ENCODE data around the gene CMTM7. TPM values are rescaled to one million over a fixed set of nuclear protein-coding genes. Genes with fewer than 3 reads are reported as not detected.
A peak's percentile ranks its signal among the peaks of the same experiment; 100 is the strongest.

Gene CMTM7
- total RNA-seq, 1 experiment from 2014 or later, result 62.6 TPM

DNA sequence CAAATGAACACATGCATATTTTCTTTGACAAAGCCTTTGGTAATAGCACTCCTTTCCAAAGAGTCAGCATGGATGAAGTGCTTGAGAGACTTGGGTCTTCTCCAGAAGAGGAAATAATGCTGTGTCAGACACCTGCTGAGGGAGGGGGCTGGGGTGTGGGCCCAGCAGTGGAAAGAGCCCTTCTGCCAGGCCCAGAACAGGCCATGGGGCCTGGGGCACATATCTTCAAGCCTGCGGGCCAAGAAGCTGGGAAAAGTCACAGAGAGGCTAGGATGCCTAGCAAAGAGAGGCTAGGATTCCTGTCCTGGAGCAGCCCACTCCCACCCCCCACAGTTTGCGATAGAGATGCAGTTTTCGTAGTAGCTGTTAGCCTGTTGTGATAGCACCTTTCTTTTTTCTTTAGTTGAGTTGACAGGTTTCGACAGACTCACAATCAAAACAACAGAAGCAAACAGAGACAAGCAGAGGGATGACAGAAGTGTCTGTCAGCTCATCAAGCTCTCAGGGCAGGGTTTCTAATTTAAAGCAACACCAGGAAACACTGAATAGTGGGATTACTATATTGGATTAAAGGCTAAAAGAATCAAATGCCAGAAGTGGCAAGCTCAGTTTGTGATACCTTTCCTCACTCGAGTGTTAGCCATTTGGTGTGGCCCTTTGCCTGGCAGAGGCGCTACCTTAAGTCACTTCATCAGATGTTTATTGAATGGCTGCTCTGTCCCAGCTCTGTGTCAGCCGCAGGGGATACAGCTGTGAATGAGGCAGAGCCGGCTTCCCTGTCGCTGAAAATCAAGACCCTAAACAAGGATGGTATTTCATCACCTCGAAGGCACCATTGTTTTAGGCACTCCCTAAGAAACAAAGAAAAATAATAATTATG is 19.0 kb downstream of the CMTM7 start:
- H3K36me3 ChIP-seq (ENCODE audit: control insufficient read depth in 1 of 2, insufficient read depth in 2 of 2, low read length in 2 of 2), result no peaks in the 10 kb centered on the region
- H2AFZ ChIP-seq (ENCODE audit: low read depth, low read length, poor library complexity, severe bottlenecking), result no peak overlapping the region
- peaks cover 96% of the 10 kb centered on the region for H3K79me2 ChIP-seq (ENCODE audit: insufficient read depth, low read length)
- TF ChIP-seq POLR2AphosphoS5 (IDR thresholded peaks at IDR 0.05; ENCODE audit: low read depth, low read length) (no peak), SIN3A (IDR thresholded peaks at IDR 0.05; ENCODE audit: low read depth) (no peak), ZNF274 (IDR thresholded peaks at IDR 0.05; ENCODE audit: low read depth, low read length) (no peak), SRF (IDR thresholded peaks at IDR 0.05; ENCODE audit: low read depth) (no peak), SP1 (IDR thresholded peaks at IDR 0.05; ENCODE audit: low read depth) (no peak), JUND (IDR thresholded peaks at IDR 0.05) (no peak), EZH2 (IDR thresholded peaks at IDR 0.05) (no peak), ZFX (IDR thresholded peaks at IDR 0.05) (no peak), FOSL1 (IDR thresholded peaks at IDR 0.05; ENCODE audit: low read depth) (no peak), CBX3 (IDR thresholded peaks at IDR 0.05; ENCODE audit: low read depth) (no peak)
- TF ChIP-seq, protein P1, sequence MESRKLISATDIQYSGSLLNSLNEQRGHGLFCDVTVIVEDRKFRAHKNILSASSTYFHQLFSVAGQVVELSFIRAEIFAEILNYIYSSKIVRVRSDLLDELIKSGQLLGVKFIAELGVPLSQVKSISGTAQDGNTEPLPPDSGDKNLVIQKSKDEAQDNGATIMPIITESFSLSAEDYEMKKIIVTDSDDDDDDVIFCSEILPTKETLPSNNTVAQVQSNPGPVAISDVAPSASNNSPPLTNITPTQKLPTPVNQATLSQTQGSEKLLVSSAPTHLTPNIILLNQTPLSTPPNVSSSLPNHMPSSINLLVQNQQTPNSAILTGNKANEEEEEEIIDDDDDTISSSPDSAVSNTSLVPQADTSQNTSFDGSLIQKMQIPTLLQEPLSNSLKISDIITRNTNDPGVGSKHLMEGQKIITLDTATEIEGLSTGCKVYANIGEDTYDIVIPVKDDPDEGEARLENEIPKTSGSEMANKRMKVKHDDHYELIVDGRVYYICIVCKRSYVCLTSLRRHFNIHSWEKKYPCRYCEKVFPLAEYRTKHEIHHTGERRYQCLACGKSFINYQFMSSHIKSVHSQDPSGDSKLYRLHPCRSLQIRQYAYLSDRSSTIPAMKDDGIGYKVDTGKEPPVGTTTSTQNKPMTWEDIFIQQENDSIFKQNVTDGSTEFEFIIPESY (IDR thresholded peaks at IDR 0.05; ENCODE audit: extremely low read depth, insufficient replicate concordance, low read length), result no peak
- TF ChIP-seq, protein P2, sequence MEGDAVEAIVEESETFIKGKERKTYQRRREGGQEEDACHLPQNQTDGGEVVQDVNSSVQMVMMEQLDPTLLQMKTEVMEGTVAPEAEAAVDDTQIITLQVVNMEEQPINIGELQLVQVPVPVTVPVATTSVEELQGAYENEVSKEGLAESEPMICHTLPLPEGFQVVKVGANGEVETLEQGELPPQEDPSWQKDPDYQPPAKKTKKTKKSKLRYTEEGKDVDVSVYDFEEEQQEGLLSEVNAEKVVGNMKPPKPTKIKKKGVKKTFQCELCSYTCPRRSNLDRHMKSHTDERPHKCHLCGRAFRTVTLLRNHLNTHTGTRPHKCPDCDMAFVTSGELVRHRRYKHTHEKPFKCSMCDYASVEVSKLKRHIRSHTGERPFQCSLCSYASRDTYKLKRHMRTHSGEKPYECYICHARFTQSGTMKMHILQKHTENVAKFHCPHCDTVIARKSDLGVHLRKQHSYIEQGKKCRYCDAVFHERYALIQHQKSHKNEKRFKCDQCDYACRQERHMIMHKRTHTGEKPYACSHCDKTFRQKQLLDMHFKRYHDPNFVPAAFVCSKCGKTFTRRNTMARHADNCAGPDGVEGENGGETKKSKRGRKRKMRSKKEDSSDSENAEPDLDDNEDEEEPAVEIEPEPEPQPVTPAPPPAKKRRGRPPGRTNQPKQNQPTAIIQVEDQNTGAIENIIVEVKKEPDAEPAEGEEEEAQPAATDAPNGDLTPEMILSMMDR (IDR thresholded peaks at IDR 0.05 in 2 of 3, conservative IDR thresholded peaks at IDR 0.05 in 1 of 3; ENCODE audit: borderline replicate concordance in 1 of 3, insufficient read depth in 1 of 3, low read depth in 2 of 3, low read length in 2 of 3), result no peak
- H3K27me3 ChIP-seq (ENCODE audit: insufficient read depth, low read length), result no peaks in the 10 kb centered on the region
- 0 out of 2 replicates have a peak overlapping the region, but pooled peaks have one; percentile 1 for H3K9ac ChIP-seq (ENCODE audit: low read length)
- H3K4me2 ChIP-seq (ENCODE audit: low read length), result no peak overlapping the region
- BruUV-seq (replicated peaks), result no TSS peak
- POLR2A ChIA-PET, result interaction anchor here (1.0 kb wide), 1 partner anchor 19 kb away, joined by 3 read pairs; the partner anchor contains the start of gene CMTM7
- intact Hi-C loops (cut with micrococcal nuclease), result no loop called here
- H4K20me1 ChIP-seq (ENCODE audit: insufficient read depth), result no peaks in the 10 kb centered on the region
- H3K9me2 ChIP-seq (ENCODE audit: insufficient read depth), result no peaks in the 10 kb centered on the region
- no peak overlapping the region for H3K27ac ChIP-seq (ENCODE audit: low read depth, low read length)
- RAD21 ChIA-PET (ENCODE audit: low non-redundant PET in 1 of 2, low total read pairs in 2 of 2, uncharacterized antibody in 2 of 2, unreplicated experiment in 2 of 2), result no interaction called here
- CTCF ChIA-PET, result interaction anchor here (1.2 kb wide), 1 partner anchor 36 kb away, joined by 4 read pairs; no protein-coding TSS in a partner anchor
- H3K4me1 ChIP-seq (ENCODE audit: control insufficient read depth in 1 of 2, insufficient read depth in 2 of 2, low read length in 2 of 2), result peaks cover 18 to 72% of the 10 kb centered on the region in 2 experiments
- ATAC-seq (no peak), DNase-seq (ENCODE audit: low read depth, low spot score) (no peak)
- no peaks in the 10 kb centered on the region for H3K9me3 ChIP-seq (ENCODE audit: control insufficient read depth in 1 of 2, insufficient read depth in 1 of 2, low read depth in 1 of 2, low read length in 2 of 2)
- H3K4me3 ChIP-seq (replicated peaks in 1 of 2; ENCODE audit: low read depth in 1 of 2, low read length in 2 of 2), result no peak overlapping the region

Data from HCT116 (cell line).